ENCODE measurements around the gene MECP2. TPM values are rescaled to one million over a fixed set of nuclear protein-coding genes. Genes with fewer than 3 reads are reported as not detected.
"Not testable (repeated sequence)": the region's sequence is repeated elsewhere in the genome, so short reads cannot be mapped to it uniquely, and the experiment has no call there.

MECP2 gene
- 25.1 TPM for total RNA-seq

DNA sequence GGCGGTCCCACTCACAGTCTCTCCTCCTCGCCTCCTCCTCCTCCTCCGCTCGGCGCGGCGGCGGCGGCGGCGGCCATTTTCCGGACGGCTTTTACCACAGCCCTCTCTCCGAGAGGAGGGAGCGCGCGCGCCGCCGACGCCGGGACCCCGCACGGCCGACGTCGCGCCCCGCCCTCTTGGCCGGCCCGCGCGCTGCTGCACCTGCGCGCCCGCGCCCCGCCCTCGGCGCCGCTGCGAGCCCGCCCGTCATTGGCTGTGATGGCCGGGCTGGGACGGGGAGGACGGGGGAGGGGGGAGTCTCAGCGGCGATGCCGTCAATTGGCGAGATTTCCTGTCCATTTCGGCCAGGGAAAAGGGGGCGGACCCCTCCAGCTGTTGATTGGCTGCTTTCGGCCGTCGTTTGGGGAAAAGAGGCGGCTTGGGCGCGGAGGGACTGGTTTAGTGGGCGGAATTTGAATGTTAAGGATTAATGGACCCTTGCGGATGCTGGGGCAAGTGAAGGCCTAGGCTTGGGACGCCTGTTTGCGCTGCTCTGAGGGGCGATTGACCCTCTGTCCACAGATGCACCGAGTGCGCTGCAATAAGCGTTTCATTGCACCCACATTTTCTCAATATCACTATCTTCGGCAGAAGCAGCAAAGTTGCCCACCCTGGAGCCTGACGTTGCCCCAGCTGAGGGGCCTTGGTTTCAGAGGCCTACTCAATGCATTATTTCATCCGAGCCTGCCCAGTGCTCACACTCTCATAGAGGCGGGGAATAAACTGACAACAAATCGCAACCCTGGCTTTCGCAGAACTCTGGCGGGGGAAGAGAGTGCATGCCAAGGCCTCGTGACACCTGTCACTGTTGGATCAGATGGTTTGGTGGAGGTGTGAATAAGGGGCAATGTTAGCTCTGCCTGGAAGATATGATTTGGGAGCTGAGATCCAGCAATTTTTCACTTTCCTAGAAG lies at the start of gene MECP2:
Gene MECP2 (minus strand): TSS at position 129 of the 953 bp plus-strand sequence.
- peak; percentile 97 for ATAC-seq

DNA sequence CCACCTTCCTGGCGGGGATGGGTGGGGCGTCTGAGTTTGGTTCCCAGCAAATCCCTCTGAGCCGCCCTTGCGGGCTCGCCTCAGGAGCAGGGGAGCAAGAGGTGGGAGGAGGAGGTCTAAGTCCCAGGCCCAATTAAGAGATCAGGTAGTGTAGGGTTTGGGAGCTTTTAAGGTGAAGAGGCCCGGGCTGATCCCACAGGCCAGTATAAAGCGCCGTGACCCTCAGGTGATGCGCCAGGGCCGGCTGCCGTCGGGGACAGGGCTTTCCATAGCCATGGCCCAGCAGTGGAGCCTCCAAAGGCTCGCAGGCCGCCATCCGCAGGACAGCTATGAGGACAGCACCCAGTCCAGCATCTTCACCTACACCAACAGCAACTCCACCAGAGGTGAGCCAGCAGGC lies 46.5 kb upstream of the MECP2 start, which contains the start of gene OPN1LW:
Gene OPN1LW (plus strand): TSS at position 234 of the 400 bp plus-strand sequence. CDS start 41 bp downstream, at position 275.
- not testable (repeated sequence) for ATAC-seq

DNA sequence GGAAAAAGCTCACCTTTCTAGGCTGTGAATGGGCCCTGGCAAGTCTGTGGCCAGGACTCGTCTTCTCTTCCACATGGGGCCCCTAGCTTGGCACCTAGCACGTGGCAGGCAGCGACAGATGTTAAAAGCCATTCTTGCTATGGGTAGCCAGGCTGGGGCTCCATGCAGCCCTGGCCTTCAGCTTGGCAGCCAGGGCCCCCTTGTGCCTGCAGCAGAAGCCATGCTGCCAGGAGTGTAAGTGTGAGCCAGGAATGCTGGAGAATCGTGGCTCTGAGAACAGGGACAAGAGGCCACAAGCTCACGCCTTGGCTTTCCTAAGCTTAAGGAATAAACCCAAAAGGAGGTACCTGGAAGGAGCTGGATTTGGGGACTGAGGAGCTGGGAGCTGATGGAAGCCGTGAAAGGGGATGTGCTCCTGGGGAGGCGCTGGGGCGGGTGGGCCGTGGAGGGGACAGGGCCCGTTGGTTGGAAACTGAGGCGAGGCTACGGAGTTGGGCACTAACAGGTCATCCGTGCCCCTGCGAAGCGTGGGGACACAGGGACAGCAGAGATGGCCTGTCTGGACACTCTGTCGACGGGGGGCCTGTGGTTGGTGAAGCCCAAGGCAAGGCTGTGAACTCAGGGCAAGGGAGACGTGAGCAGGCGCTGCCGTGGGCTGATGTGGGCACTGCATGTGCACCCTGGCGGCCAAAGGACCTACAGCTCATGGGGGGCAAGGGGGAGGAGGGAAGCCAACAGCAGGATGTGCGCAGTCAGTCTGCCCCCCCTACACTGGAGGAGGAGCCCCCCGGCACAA lies 45.6 kb upstream of the MECP2 start:
- ATAC-seq, result peak; percentile 31

DNA sequence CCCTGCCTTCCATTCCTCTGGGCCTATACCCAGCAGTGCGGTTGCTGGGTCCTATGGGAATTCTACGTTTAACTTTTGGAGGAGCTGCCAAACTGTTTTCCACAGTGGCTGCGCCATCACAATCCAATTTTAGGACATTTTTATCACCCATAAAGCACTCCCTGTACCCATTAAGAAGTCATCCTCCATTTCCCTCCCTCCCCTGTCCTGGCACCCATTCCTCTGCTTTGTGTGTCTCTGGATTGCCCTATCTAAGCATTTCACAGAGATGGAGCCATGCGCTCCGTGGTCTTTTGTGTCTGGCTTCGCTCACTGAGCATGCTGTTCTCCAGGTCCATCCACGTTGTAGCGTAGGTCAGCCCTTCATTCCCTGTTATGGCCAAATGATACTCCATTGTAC lies 44.9 kb upstream of the MECP2 start:
- ATAC-seq, result no peak

DNA sequence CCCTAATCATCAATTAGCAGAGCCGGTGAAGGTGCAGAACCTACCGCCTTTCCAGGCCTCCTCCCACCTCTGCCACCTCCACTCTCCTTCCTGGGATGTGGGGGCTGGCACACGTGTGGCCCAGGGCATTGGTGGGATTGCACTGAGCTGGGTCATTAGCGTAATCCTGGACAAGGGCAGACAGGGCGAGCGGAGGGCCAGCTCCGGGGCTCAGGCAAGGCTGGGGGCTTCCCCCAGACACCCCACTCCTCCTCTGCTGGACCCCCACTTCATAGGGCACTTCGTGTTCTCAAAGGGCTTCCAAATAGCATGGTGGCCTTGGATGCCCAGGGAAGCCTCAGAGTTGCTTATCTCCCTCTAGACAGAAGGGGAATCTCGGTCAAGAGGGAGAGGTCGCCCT lies 43.2 kb upstream of the MECP2 start:
- no peak for ATAC-seq

DNA sequence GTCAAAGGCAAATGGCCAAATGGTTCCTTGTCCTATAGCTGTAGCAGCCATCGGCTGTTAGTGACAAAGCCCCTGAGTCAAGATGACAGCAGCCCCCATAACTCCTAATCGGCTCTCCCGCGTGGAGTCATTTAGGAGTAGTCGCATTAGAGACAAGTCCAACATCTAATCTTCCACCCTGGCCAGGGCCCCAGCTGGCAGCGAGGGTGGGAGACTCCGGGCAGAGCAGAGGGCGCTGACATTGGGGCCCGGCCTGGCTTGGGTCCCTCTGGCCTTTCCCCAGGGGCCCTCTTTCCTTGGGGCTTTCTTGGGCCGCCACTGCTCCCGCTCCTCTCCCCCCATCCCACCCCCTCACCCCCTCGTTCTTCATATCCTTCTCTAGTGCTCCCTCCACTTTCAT lies 42.7 kb upstream of the MECP2 start:
- ATAC-seq, result no peak

DNA sequence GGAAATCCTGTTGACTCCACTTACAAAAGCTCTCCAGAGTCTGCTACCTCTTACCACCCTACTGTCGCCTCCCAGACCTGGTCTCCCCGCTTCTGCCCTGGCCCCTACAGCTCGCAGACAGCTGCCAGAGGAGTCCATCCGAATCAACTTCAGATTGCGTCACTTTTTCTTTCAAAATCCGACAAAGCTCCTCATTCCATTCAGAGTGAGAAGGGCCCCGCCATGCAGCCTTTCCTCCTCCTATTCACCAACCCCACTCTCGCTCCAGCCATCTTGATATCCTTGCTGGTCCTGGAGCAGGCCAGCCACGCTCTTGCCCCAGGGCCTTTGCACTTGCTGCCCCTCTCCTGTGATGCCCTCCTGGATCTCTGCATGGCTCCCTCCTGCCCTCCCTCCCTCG lies 41.3 kb upstream of the MECP2 start:
- ATAC-seq, result no peak

DNA sequence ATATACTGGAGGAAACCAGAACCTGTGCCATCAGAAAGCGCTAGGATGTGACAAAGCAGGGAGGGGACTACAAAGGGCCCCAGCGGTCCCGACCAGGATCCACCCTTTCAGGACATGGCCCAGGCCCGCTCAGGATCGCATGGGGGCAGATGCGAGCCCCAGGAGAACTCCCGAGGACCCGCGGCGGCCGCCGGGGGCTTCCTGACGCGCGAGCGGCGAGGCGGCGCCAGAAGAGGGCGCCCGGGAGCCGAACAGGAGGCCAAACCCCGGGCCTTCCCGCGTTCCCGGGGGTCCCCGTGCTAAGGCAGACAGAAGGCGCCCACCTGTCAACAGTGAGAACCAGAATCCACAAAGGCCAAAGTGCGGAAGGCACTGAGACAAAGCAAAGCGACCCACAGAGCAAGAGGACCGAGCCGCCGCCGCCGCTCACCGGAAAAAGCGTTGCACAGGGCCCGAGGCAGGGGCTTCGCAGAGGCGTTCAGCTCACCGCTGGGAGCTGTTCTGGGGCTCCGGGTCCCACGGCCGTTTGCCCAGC lies 39.2 kb upstream of the MECP2 start:
- ATAC-seq, result peak; percentile 72

DNA sequence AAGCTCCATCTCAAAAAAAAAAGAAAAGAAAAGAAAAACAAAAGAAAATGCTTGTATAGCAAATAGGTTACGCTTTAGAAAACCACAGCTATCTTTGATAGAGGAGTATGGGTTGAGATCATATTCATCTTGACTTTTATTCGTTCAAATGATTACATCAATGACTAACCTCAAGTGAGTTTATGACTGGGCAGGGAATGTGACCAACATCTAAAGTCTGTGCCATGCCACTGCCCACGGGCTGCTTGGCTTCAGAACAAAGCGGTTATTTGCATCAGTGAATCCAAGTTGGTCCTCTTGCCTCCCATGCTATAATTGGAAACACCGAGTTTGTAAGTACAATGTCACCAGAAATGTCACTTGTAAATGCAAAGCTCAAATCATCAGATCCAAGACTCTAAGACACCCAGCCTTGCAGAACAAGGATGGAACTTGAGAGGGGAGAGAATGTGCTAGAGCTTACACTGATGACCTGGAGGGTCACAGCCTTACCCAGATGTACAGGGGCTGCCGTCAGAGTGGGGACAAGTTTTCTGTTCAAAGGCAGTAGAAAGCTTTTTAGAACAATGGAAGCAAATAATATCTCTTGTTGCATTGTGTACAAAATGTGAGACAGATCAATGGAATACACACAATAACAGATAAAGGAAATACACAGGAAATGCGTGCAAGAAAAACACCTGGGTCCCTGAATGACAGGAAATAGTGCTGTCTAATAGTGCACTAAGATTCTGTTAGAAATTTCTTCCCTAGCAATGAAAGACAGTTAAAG lies 38.1 kb upstream of the MECP2 start:
- ATAC-seq, result no peak

DNA sequence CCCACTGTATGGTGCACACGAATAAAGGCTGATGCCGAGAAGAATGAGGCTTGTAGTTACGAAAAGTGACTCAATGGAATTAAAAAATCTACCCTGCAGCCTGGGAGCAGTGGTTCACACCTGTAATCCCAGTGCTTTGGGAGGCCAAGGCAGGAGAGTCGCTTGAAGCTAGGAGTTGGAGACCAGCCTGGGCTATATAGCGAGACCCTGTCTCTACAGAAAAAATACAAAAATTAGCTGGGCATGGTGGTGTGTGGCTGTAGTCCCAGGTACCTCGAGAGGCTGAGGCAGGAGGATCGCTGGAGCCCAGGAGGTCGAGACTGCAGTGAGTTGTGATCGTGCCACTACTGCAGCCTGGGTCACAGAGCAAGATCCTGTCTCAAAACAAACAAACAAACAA lies 34.8 kb upstream of the MECP2 start:
- ATAC-seq, result no peak

DNA sequence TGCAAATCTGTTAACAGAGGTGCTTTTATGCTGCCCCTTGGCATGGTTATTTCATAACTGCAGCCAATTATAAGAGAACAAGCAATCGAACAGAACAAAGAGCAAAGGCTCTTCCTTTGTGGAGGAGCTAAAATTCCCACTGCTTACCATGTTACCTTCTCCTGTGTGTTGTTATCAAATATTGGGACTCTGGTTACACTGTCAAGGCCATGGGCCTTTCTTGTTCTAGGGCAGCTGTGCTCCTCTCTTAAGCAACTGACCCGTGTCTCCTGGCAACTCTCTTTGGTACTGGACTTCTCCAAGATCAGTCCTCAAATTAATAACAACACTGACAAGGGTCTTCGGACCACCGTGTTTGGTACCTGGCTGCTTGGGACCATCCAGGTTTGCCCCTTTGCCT lies 34.4 kb upstream of the MECP2 start:
- no peak for ATAC-seq

DNA sequence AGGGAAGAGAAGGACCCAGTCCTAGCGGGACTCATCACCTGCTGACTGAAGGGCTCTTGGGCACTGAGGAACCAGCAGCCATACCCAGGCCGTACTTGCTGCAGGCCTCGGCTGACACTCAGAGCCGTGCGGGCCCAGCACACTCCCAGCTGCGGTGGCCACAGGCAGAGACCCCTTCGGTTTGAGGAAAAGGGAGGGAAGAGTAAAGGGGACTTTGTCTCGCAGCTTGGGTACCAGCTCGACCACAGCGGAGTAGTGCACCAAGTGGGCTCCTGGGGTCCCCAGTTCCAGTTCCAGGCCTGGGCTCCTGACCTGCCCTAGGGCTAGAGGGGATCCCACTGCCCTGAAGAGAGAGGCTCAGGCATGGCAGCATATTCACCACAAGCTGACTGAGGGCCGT lies 28.6 kb upstream of the MECP2 start:
- no peak for ATAC-seq

DNA sequence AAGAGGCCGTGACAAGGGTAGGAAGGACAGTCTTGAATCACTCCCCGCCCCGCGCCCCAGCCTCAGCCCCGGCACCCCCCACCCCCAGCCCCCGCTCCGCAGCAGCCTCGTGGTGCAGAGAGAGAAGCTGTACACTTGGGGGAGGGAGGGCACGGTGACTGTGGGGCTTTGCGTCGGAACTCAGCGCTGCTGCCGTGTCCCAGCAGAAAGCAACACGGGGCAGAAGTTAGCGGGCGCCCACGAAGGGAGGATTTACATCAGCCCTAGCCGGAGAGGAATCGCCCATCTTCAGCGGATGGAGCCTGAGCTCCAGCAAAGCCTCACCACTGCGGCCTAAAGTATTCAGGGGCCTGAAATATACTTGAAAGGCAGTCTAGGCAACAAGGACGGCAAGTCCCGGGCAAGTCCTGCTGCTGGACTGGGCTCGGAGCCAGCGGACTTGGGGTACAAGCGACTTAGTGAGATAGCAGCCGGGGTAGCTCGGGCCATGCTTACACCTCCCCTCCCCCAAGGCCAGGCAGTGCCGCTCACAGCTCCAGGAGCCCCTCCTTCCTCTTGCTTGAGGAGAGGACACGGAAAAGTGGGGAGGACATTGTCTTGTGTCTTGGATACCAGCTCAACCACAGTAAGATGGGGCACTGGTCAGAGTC lies 28.0 kb upstream of the MECP2 start:
- no peak for ATAC-seq

DNA sequence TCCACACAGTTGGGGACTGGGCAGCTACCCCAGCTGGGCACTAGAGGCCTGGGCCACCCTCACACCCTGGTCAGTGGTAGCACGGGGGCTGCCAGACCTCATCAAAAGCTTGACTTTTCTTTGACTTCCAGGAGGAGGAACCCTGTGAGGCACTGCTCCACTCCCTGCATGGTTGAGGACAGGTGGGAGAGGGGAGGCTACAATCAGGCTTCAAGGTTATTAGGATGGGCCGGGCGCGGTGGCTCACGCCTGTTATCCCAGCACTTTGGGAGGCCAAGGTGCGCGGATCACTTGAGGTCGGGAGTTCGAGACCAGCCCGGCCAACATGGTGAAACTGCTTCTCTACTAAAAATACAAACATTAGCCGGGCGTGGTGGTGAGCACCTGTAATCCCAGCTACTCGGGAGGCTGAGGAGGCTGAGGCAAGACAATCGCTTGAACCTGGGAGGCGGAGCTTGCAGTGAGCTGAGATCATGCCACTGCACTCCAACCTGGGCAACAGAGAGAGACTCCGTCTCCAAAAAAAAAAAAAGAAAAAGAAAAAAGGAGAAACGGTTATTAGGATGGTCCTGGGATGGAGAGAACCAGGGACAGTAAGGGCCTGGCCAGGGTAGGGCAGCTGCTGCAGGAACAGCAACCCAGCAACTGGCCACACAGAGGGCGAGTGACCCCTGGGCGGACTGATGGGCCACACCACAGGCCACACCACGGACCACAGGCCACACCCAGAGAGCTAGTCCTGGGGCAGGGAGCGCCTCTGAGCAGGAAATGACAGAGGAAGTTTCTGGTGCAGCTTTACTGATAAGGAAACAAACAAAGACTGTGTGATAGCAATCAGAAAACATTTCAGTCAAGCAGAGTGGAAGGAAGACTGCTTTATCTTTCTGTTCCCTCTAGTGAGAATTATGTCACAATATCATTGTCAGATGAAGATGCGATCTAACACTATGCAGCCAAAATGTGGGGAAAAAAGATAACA lies 26.0 kb upstream of the MECP2 start:
- ATAC-seq, result peak; percentile 45

DNA sequence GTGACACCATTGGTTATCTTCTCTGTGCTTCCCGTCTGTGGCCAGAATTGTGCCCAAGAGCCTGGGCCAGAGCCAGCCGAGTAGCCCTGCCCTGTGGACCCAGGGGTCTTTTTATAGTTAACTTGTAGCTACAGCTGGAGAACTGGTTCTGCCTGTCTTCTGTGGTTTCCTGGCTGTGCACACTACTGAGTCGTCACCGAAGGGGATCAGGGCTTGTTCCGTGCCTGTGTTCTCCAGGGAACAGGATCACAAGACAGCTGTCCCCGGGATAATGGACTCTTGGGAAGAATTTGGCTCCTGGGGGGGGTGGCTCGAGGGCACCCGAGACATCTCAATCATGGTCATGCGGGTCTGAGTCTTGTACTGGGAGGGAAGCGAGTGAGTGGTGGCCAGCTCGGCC lies 24.4 kb upstream of the MECP2 start:
- peak; percentile 55 for ATAC-seq

DNA sequence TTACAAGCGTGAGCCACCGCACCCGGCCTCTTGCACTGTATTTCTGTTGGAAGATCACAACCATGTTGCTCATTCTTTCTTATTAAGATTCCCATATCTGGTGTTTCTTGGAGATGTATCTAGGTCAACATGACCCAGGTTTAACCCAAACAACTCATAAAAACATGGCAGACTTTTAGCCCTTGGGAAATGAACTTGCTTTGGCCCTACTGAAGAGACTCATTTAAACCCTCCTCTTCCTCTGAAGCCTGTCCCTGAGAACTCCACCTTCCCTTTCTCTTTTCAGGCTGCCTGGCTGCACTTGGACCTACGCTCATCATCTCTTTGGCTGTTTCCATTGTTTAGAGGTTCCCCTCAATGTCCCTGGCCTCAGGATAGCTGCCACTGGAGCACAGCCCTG lies 23.7 kb upstream of the MECP2 start:
- ATAC-seq, result no peak

DNA sequence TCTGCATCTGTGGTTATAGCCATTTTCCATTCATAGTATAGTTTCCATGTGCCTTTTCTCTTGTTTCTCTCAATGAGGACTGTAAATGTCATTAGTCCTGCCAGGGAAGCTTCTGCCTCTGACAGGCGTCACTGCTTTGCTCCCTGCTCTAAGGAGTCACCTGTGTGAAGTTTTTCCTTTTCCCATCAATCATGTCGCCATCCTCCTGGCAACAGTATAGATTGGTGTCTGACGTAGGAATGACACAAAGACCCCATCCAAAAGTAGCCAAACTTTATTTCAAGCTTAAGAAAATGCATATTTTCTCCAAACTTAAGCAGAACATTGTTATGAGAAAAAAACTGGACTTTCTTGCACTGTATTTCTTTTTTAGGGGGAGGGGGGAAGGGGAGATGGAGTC lies 23.1 kb upstream of the MECP2 start:
- ATAC-seq, result no peak

DNA sequence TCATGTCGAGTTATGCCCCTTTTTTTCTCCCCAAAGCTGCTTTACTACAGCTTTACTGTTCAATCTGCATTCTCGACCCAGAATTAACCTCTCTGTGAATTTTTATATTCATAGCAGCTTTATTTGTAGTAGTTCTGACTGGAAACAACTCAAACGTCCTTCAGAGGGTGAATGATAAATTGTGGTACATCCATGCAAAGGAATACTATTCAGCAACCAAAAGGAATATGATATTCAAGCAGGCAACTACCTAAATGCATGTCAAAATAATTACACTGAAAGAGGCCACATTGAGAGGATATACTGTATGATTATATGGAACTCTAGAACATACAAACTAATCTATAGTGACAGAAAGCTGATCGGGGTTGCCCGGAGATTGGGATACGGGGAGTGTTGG lies 20.0 kb upstream of the MECP2 start:
- ATAC-seq, result no peak

DNA sequence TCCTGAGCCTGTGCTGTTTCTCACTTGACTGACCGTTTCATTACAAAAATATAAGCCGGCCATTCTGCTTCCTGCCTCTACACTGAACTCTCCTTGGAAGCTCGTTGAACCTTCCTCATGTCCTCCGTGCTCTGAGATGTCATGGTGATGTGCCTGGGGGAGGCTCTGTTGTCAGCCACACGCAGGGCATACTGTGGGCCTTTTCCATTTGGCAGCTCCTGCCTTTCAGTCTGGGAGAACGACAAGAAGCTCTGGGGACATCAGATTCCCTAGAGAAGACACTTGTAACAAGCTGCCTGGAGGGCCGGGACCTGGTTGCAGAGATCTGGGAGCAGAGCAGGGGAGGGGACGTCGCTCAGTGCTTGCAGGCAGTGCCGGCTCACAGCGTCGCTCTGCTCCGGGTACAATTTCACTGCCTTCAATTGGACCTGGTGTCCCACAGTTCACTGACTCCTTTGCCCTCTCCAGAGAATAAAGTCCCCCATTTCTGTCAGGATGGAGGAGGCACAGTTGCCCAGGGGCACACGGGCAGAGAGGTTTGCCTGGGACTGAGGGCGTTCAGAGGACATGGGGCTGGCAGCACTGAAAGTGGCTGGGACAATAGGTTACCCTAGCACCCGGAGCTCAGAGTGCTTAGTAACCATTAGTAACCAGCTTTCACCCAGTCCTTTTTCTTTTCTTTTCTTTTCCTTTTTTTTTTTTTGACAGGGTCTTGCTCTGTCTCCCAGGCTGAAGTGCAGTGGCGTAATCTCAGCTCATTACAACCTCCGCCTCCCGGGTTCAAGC lies 19.1 kb upstream of the MECP2 start:
- no peak for ATAC-seq

DNA sequence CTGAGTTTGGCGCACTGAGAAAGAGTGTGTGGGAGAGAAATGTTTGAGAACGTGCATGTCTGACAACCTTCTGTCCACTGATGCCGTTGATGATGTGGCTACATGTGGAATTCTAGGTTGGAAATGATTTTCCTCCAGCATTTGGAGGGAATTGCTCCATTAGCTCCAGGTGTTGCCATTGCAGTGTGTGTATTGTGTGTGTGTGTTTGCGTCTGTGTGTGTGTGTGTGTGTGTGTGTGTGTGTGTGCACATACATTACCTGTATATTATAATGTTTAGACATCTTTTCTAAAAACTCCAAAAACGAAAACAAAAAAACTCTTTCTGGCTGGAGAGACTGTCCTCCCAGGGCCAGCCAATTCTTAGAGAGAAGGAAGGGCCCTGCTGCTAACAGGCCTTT lies 18.2 kb upstream of the MECP2 start:
- no peak for ATAC-seq
